ENCODE results near the gene CHURC1. TPM values are rescaled to one million over a fixed set of nuclear protein-coding genes. Genes with fewer than 3 reads are reported as not detected.

The CHURC1 gene
- 53.5 and 54.9 TPM in 2 replicates for total RNA-seq

- Mint-ChIP-seq H3K9me3 (no peaks in the 10 kb centered on the region), H3K36me3 (ENCODE audit: low read depth) (peaks cover 22% of the 10 kb centered on the region), H3K4me1 (peaks cover 44% of the 10 kb centered on the region), H3K27ac (peak within 1 kb of the TSS; percentile 95), H3K4me3 (peak within 1 kb of the TSS; percentile 85), H3K27me3 (peaks cover 14% of the 10 kb centered on the region)
- DNase-seq, result peak; percentile 99
- intact Hi-C loops (cut with micrococcal nuclease), result loop anchor here (1.0 kb wide), 4 partner anchors 14 to 188 kb away; partner anchors contain the start of gene MAX
Measured at GRCh38 chr14:64914237-64915028, at the start of gene CHURC1. Gene CHURC1 (plus strand): TSS chr14:64914455. CDS start chr14:64914496, 41 bp downstream.

GRCh38 chr14:64865109-64865508 is 49.1 kb upstream of the CHURC1 start:
- H3K9me3 Mint-ChIP-seq, result no peaks in the 10 kb centered on the region
- H3K27me3 Mint-ChIP-seq, result peaks cover 45% of the 10 kb centered on the region
- no peak for DNase-seq
- intact Hi-C loops (cut with micrococcal nuclease), result no loop called here
- H3K36me3 Mint-ChIP-seq (ENCODE audit: low read depth), result no peaks in the 10 kb centered on the region
- H3K4me1 Mint-ChIP-seq, result no peaks in the 10 kb centered on the region
- no peak overlapping the region for H3K4me3 Mint-ChIP-seq
- H3K27ac Mint-ChIP-seq, result no peak overlapping the region

- no peaks in the 10 kb centered on the region for H3K4me1 Mint-ChIP-seq
- H3K27ac Mint-ChIP-seq, result no peak overlapping the region
Measured at GRCh38 chr14:64865992-64866391, 48.3 kb upstream of the CHURC1 start.

GRCh38 chr14:64867182-64867581 is 47.1 kb upstream of the CHURC1 start:
- Mint-ChIP-seq H3K27ac (no peak overlapping the region), H3K36me3 (ENCODE audit: low read depth) (no peaks in the 10 kb centered on the region), H3K27me3 (peaks cover 52% of the 10 kb centered on the region), H3K4me3 (no peak overlapping the region), H3K9me3 (no peaks in the 10 kb centered on the region), H3K4me1 (no peaks in the 10 kb centered on the region)
- intact Hi-C loops (cut with micrococcal nuclease), result no loop called here
- no peak for DNase-seq

More at GRCh38 chr14:64865992-64866391, 48.3 kb upstream of the CHURC1 start:
- peaks cover 51% of the 10 kb centered on the region for H3K27me3 Mint-ChIP-seq
- DNase-seq, result no peak
- H3K9me3 Mint-ChIP-seq, result no peaks in the 10 kb centered on the region
- intact Hi-C loops (cut with micrococcal nuclease), result no loop called here
- no peaks in the 10 kb centered on the region for H3K36me3 Mint-ChIP-seq (ENCODE audit: low read depth)
- no peak overlapping the region for H3K4me3 Mint-ChIP-seq

- DNase-seq, result no peak
- H3K27me3 Mint-ChIP-seq, result peaks cover 60% of the 10 kb centered on the region
- H3K4me1 Mint-ChIP-seq, result no peaks in the 10 kb centered on the region
- no peak overlapping the region for H3K27ac Mint-ChIP-seq
- no peaks in the 10 kb centered on the region for H3K9me3 Mint-ChIP-seq
- no peaks in the 10 kb centered on the region for H3K36me3 Mint-ChIP-seq (ENCODE audit: low read depth)
- H3K4me3 Mint-ChIP-seq, result no peak overlapping the region
- intact Hi-C loops (cut with micrococcal nuclease), result no loop called here
Measured at GRCh38 chr14:64868379-64868778, 45.9 kb upstream of the CHURC1 start.

GRCh38 chr14:64868841-64869240 is 45.4 kb upstream of the CHURC1 start:
- Mint-ChIP-seq H3K9me3 (no peaks in the 10 kb centered on the region), H3K4me1 (no peaks in the 10 kb centered on the region), H3K36me3 (ENCODE audit: low read depth) (no peaks in the 10 kb centered on the region), H3K27ac (no peak overlapping the region), H3K27me3 (peaks cover 58% of the 10 kb centered on the region), H3K4me3 (no peak overlapping the region)
- no peak for DNase-seq
- intact Hi-C loops (cut with micrococcal nuclease), result no loop called here

GRCh38 chr14:64870160-64870559 is 44.1 kb upstream of the CHURC1 start:
- Mint-ChIP-seq H3K4me3 (no peak overlapping the region), H3K27me3 (peaks cover 66% of the 10 kb centered on the region), H3K9me3 (no peaks in the 10 kb centered on the region), H3K4me1 (no peaks in the 10 kb centered on the region), H3K36me3 (ENCODE audit: low read depth) (no peaks in the 10 kb centered on the region), H3K27ac (no peak overlapping the region)
- intact Hi-C loops (cut with micrococcal nuclease), result no loop called here
- DNase-seq, result no peak

GRCh38 chr14:64871344-64871743 is 42.9 kb upstream of the CHURC1 start:
- intact Hi-C loops (cut with micrococcal nuclease), result no loop called here
- no peaks in the 10 kb centered on the region for H3K9me3 Mint-ChIP-seq
- peaks cover 70% of the 10 kb centered on the region for H3K27me3 Mint-ChIP-seq
- H3K27ac Mint-ChIP-seq, result no peak overlapping the region
- no peak for DNase-seq
- no peaks in the 10 kb centered on the region for H3K4me1 Mint-ChIP-seq
- H3K36me3 Mint-ChIP-seq (ENCODE audit: low read depth), result no peaks in the 10 kb centered on the region
- no peak overlapping the region for H3K4me3 Mint-ChIP-seq

GRCh38 chr14:64873506-64874219 is 40.6 kb upstream of the CHURC1 start:
- no peak overlapping the region for H3K27ac Mint-ChIP-seq
- H3K4me1 Mint-ChIP-seq, result no peaks in the 10 kb centered on the region
- no peaks in the 10 kb centered on the region for H3K36me3 Mint-ChIP-seq (ENCODE audit: low read depth)
- no peak overlapping the region for H3K4me3 Mint-ChIP-seq
- no peak for DNase-seq
- no peaks in the 10 kb centered on the region for H3K9me3 Mint-ChIP-seq
- H3K27me3 Mint-ChIP-seq, result peaks cover 78% of the 10 kb centered on the region
- intact Hi-C loops (cut with micrococcal nuclease), result no loop called here

- H3K27me3 Mint-ChIP-seq, result peaks cover 78% of the 10 kb centered on the region
- no peak overlapping the region for H3K4me3 Mint-ChIP-seq
- no peak for DNase-seq
- no peaks in the 10 kb centered on the region for H3K4me1 Mint-ChIP-seq
- intact Hi-C loops (cut with micrococcal nuclease), result no loop called here
- H3K27ac Mint-ChIP-seq, result no peak overlapping the region
- no peaks in the 10 kb centered on the region for H3K36me3 Mint-ChIP-seq (ENCODE audit: low read depth)
- H3K9me3 Mint-ChIP-seq, result no peaks in the 10 kb centered on the region
Measured at GRCh38 chr14:64875350-64875749, 38.9 kb upstream of the CHURC1 start.

- Mint-ChIP-seq H3K4me3 (no peak overlapping the region), H3K4me1 (peaks cover 11% of the 10 kb centered on the region), H3K9me3 (no peaks in the 10 kb centered on the region), H3K27me3 (peaks cover 76% of the 10 kb centered on the region), H3K27ac (no peak overlapping the region), H3K36me3 (ENCODE audit: low read depth) (no peaks in the 10 kb centered on the region)
- intact Hi-C loops (cut with micrococcal nuclease), result no loop called here
- no peak for DNase-seq
Measured at GRCh38 chr14:64877846-64878245, 36.4 kb upstream of the CHURC1 start.

GRCh38 chr14:64878837-64879634 is 35.2 kb upstream of the CHURC1 start:
- Mint-ChIP-seq H3K4me1 (peaks cover 12% of the 10 kb centered on the region), H3K9me3 (no peaks in the 10 kb centered on the region)

GRCh38 chr14:64879635-64880220 is 34.5 kb upstream of the CHURC1 start, which contains the start of gene SPTB:
Gene SPTB (minus strand): TSS chr14:64879907. CDS start chr14:64823094, 56,813 bp downstream.
- H3K4me3 Mint-ChIP-seq, result peak within 1 kb of the TSS; percentile 85
- intact Hi-C loops (cut with micrococcal nuclease), result loop anchor here (1.0 to 5.0 kb wide), 2 partner anchors 49 to 337 kb away; partner anchors contain the start of gene HSPA2
- peaks cover 77% of the 10 kb centered on the region for H3K27me3 Mint-ChIP-seq

More at GRCh38 chr14:64878837-64879634, 35.2 kb upstream of the CHURC1 start:
- Mint-ChIP-seq H3K4me3 (peak overlapping the region; percentile 58), H3K36me3 (ENCODE audit: low read depth) (no peaks in the 10 kb centered on the region), H3K27me3 (peaks cover 78% of the 10 kb centered on the region), H3K27ac (no peak overlapping the region)
- intact Hi-C loops (cut with micrococcal nuclease), result no loop called here
- no peak for DNase-seq

More at GRCh38 chr14:64879635-64880220, 34.5 kb upstream of the CHURC1 start, which contains the start of gene SPTB:
- H3K27ac Mint-ChIP-seq, result no peak within 1 kb of the TSS
- H3K36me3 Mint-ChIP-seq (ENCODE audit: low read depth), result no peaks in the 10 kb centered on the region
- H3K4me1 Mint-ChIP-seq, result peaks cover 12% of the 10 kb centered on the region
- DNase-seq, result peak; percentile 83
- H3K9me3 Mint-ChIP-seq, result no peaks in the 10 kb centered on the region

All from activated CD4-positive, alpha-beta T cell treated with anti-CD3 and anti-CD28 coated beads, Interleukin-2, amount 10 ng/mL, durations not matched to agents 24 days and 14 days (primary cell).